ENCODE data around the gene CMSS1.

GRCh38 chr3:100087198-100087597 is 269.5 kb downstream of the CMSS1 start:
- TF ChIP-seq ZNF274 (IDR thresholded peaks at IDR 0.05; ENCODE audit: low read depth, low read length) (no peak), SUZ12 (IDR thresholded peaks at IDR 0.05; ENCODE audit: extremely low read depth, insufficient read depth, insufficient read length) (no peak)
